ENCODE results near the gene OR5AU1.
A peak's percentile ranks its signal among the peaks of the same experiment; 100 is the strongest.
"Not testable (repeated sequence)": the region's sequence is repeated elsewhere in the genome, so short reads cannot be mapped to it uniquely, and the experiment has no call there.

The OR5AU1 gene

DNA sequence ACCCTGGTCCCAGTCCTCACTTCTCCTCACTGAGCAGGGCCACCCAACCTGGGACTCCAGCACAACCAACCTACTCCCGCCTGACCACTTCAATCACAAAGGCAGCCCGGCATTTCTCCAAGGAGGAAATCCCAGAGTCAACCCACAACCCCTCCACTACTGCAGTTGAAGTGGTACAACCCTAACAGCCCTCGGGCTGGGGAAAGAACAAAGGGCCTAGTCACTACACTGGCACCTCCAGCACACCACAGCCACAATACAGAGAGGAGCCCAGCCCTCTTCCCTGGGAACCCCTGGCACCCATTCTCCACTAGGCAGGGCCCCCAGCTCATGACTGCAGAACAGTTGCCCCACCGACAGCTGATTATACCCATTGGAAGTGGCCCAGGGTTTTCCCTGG, 13.7 kb upstream of the OR5AU1 start:
- no peak for DNase-seq

- DNase-seq = no peak
Observed at GRCh38 chr14:21168055-21168454, 12.2 kb upstream of the OR5AU1 start.

GRCh38 chr14:21165670-21166069, 9.8 kb upstream of the OR5AU1 start:
- not testable (repeated sequence) for DNase-seq

DNA sequence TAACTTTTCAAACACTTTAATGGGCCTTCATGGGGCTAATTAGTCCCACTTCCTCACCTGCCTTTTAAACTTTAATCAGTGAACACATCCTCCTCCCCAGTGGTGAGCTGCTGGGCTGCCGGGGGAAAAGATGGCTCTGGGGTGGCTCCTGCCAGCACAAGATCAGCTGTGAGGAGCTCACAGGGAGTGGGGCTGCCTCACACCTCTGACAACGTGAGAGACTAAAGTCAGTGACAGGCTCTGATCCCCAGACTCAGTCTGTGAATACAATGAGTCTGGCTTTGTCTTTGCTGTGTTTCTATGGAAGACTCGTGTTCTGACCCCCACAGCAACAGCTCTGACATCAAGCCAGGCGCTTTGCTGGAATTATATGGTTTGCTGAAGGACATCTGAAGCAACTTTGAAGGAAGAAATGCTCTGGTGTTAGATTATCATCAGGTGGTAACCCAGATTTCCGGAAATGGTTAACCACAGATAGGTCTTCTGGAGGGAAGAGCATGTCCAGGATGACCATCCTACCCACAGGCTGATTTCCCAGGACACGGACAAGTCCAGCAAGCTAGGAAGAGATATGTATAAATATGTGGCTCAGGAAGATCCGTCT, 9.2 kb upstream of the OR5AU1 start:
- not testable (repeated sequence) for DNase-seq

- no peak for DNase-seq
Observed at GRCh38 chr14:21163871-21164291, 8.0 kb upstream of the OR5AU1 start.

GRCh38 chr14:21162081-21162480, 6.2 kb upstream of the OR5AU1 start:
- DNase-seq = no peak

DNA sequence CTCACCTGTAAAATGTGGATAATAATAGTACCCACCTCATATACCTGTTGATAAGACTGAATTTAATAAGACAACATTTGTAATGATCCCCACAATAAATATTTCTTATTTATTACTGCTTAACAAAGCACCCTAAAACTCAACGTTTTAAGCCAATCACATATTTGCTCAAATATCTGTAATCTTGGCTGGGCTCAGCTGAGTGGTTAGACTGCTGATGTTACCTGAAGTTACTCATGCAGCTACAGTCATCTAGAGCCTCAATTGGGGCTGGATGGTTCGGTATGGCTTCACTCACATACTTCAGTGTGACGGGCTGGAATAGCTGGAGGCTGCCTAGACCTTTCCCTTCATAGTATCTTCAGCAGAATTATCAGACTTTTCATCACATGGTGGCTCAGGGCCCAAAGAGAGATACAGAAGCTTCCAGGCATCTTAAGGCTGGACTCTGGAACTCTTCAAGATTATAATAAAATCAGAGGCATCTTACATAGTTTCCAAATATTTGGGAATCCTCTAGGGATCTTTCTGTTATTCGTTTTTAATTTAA, 4.3 kb upstream of the OR5AU1 start:
- DNase-seq = no peak

DNA sequence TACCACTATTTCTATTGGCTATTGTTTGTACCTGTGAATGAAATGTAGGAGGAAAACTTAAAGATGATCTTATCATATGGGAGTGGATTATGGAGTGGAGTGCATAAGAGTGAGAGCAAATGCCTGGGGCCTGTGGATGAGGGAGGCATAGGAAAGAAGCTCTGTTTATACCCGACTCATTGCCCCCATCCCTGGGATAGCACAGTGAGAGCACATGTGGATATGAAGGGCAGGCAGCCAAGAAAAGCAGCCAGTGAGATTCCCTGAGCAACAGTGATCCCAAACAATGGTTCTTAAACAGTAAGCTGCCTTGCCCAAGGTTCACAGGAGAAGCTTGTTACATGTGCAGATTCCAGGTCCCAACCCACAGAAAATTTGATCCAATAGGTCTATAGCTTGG, 2.3 kb upstream of the OR5AU1 start:
- DNase-seq = not testable (repeated sequence)

DNA sequence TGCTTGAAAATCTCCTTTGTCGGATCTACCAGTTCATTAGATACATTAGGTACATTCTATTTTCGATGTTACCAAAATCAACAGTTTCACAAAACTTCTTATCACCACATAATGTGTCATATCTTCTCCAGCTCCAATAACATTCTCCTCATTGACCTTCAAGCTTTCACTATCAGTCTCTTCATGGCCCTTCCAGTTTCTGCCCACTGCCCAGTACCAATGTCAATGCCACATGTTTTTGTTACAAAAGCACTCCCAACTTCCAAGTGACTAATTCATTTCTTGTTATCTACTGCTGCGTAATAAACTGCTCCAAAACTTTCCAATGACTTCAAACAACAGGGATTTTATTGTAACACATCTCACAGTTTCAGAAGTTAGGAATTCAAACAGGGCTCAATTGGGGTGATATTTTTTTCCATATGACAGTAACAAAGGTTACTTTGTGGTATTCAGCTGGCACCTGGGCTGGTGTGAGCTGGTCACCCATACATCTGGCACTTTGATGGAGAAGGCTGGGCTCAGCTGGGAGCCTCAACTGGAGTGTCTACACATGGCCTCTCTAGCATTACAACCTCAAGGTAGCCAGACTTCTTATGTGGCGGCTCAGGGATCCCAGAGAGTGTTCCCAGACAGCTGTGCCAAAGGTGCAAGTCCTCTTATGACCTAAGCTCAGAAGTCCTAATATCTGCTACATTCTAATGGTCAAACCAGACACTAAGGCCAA, 6.1 kb downstream of the OR5AU1 start:
- DNase-seq = no peak

DNA sequence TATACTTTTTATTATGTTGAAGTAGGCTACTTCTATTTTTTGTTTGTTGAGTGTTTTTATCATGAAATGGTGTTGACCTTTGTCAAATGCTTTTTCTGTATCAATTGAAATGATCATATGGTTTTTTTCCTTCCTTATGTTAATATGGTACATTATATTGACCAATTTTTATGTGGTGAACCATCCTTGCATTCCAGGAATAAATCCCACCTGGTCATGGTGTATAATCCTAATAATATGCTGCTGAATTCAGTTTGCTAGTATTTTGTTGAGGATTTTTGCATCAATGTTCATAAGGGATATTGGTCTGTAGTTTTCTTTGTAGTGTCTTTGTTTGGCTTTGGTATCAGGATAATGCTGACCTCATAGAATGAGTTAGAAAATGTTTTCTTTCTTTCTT, 10.4 kb downstream of the OR5AU1 start:
- DNase-seq = no peak

DNA sequence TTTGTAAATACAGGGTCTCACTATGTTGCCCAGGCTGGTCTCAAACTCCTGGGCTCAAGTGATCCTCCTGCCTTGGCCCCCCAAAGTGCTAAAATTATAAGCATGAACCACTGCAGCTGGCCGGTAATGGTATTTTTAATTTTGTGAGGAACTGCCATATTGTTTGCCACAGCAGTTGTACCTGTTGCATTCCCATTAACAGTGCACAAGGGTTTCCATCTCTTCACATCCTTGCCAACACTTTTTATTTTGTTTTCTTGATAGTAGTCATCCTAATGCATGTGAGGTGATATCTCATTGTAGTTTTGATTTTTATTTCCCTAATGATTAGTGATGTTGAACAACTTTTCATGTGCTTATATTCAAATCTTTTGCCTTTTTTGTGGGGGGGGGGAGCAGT, 13.5 kb downstream of the OR5AU1 start:
- DNase-seq = no peak

DNA sequence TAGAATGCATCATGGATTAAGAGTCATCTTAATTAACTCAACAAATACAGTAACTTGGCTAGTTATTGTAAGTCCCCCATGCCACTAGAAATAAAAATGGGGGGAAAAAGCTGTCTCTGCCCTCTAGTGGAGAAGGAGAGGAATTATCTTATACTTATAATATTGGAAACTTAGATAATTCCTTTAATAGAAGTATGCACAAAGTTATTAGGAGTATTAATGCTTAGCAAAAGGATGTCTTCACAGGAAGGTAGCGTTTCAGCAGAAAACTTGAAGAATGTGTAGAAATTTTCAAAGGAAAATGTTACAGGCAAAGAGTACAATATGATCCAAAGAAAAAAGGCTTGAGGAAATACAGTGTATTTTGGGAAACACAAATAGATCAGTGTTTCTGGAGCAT, 19.8 kb downstream of the OR5AU1 start:
- no peak for DNase-seq

GRCh38 chr14:21133901-21134300, 22.0 kb downstream of the OR5AU1 start:
- DNase-seq = no peak

- no peak for DNase-seq
Observed at GRCh38 chr14:21123429-21123828, 32.4 kb downstream of the OR5AU1 start.

DNA sequence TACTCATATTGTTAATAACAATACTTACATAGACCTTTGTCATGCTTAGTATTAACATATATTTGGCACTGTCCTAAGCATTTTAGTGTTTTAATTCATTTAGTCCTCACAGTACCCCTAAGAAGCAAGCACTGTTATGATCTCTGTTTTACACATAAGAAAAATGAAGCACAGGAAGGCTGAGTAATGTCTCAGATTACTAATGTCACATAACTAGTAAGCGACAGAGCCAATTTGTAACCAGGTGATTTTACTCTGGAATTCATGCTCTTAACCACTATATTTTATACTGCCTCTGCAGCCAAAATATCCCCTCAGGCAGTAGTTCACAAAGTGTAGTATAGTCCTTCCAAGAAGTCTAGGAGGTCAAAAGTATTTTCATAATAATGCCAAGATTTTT, 34.7 kb downstream of the OR5AU1 start:
- DNase-seq = no peak

GRCh38 chr14:21120686-21121085, 35.2 kb downstream of the OR5AU1 start:
- no peak for DNase-seq

DNA sequence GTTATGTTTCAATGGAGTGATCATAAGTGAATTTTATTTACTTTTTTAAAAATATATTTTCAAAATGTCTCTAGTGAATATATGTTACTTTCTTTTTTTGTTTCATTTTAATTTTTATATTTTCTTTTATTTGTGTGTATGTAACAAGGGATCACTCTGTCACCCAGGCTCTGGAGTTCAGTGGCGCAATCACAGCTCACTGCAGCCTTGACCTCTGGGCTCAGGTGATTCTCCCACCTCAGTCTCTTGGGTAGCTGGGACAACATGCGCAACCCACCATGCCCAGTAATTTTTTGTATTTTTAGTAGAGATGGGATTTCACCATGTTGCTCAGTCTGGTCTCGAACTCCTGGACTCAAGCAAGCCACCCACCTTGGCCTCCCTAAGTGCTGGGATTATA, 36.9 kb downstream of the OR5AU1 start:
- DNase-seq = no peak

DNA sequence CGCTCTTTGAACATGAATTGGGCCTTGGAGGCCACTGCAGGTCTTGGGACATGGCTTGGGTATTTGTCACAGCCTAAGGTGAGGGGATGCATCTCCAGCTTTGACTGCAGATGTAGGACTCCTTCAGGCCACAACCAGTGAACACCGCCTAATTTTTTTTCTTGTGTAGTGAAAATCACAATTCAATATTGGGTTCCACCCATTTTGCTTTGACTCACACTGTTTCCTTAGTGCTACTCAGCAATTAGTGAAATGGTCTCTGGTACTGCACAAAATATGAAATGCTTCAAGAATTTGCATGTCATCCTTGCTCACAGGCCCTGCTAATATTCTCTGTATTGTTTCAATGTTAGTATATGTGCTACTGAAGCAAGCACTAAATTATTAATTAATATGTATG, 42.5 kb downstream of the OR5AU1 start:
- DNase-seq = no peak

DNA sequence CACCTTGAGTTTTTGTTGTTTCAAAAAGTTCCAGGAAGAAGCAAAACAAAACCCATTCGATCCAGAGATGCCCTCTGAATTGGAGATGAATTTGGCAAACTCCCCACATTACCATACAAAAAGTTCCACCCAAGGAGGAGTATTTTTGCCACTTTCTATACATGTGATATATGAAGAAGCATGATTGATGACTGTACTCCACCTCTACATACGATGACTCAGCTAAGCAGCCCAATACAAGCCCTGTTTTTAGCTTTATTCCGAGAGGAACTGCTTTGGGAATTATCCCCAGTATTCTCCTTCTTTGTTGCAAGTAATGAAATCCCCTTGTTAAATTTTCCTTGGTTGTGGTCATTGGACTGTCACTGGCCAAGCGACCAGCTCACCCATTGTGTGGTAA, 43.6 kb downstream of the OR5AU1 start:
- DNase-seq = no peak

DNA sequence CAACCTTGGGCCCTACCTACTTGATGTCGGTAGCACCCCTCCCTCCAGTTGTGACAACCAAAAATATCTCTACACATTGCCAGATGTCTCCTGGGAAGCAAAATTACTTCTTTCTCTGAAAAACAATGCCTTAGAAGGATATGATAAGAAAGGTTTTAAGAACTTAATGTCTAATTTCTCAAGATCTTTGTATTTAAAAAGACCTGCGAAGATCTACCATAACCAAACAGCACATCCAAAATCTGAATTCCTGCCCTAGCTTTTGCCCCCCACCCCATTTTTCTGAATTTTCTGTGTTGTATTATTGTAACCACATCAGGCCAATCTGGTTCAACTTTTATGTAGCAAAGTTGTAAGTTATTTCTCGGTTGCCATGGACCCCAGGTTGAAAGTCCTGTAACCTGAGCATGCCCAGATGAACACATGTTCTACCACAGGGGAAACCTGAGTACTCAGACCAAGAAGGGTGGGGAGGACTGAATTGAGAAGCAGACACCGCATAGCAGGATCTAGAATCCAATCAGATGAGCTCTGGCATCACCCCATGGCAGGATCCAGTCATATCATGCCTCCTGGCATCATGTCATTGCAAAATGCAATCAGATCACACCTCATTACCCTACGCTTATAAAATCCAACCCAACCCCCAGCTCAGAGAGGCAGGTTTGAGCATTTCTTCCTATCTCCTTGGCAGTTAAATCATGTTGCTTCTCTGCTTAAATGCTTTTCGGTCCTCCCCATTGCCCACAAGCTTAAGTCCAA, 46.3 kb downstream of the OR5AU1 start:
- DNase-seq = no peak

- no peak for DNase-seq
Observed at GRCh38 chr14:21108791-21109190, 47.1 kb downstream of the OR5AU1 start.

DNA sequence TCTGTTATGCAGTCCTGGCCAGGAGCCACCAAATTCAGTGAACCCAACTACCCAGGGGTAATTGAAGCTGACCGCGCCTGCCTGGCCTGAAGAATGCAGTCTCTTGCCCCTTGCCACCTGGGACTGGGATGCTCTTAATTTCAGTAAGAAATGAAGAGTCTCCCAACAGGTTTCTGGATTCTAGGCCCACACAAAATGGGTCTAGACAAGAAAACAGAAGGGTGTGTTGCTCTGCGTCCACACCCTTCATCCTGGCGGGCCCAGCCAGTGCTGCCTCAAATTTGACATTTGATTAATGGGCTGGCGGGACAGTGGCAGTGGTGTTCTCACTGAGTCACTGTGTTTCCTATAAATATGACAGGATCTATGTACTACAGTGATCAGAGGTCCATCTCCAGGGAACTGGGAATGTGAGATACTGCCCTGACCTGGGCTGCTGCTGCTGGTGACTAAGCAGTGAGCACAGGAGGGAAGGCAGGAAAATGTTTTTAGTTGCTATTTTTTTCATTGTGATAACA, 48.5 kb downstream of the OR5AU1 start:
- DNase-seq = no peak

GRCh38 chr14:21106498-21107282, 49.2 kb downstream of the OR5AU1 start:
- DNase-seq = peak; percentile 18
